HG03460 (cell line): Measurements from ENCODE around the gene C11orf91.

ENCODE experiments used
- ATAC-seq: cut with Tn5 transposase; IDR thresholded peaks from one replicate; pipeline ENCODE4 v1.9.1; 2021; ENCODE audit not compliant: unreplicated experiment

Gene C11orf91

GRCh38 chr11:33651990-33652389 lies 48.6 kb downstream of the C11orf91 start:
- no peak for ATAC-seq

- no peak for ATAC-seq
Observed at GRCh38 chr11:33651555-33651954, 49.1 kb downstream of the C11orf91 start.

GRCh38 chr11:33649944-33650343 lies 50.7 kb downstream of the C11orf91 start:
- no peak for ATAC-seq
